ENCODE results near the gene HPSE2.

GRCh38 chr10:98959379-98959778 is 276.3 kb downstream of the HPSE2 start:
- TF ChIP-seq EZH2phosphoT487 (IDR thresholded peaks at IDR 0.05; ENCODE audit: insufficient read depth, low read depth): no peak
- no peak for TF ChIP-seq EZH2 (IDR thresholded peaks at IDR 0.05; ENCODE audit: insufficient read depth, poor library complexity, severe bottlenecking)

Data from GM23248 (cell line).